ENCODE measurements around the gene MYPN. TPM values are rescaled to one million over a fixed set of nuclear protein-coding genes. Genes with fewer than 3 reads are reported as not detected.
"Not testable (repeated sequence)": the region's sequence is repeated elsewhere in the genome, so short reads cannot be mapped to it uniquely, and the experiment has no call there.

The MYPN gene
- total and polyA plus RNA-seq, 3 donors from 2014 or later = 1.5 to 2.3 (median 1.8) TPM

GRCh38 chr10:68237173-68237572, 127.9 kb downstream of the MYPN start:
- WGBS, 2 donors = 90 to 97% methylated on average over 3 of the region's 3 CpGs
- intact Hi-C loops (cut with DNase I; ENCODE audit: low total_unique reads) = no loop called here
- no peak for TF ChIP-seq POLR2A (IDR thresholded peaks at IDR 0.05)
- TF ChIP-seq CTCF (IDR thresholded peaks at IDR 0.05) = no peak

GRCh38 chr10:68238371-68238770, 129.1 kb downstream of the MYPN start:
- H3K27ac ChIP-seq = no peak overlapping the region
- no peak for DNase-seq
- 93 to 94% methylated on average over 6 of the region's 6 CpGs for WGBS, 2 donors
- no peaks in the 10 kb centered on the region for H3K9me3 ChIP-seq
- H3K4me1 ChIP-seq = no peaks in the 10 kb centered on the region
- H3K4me3 ChIP-seq = no peak overlapping the region
- H3K27me3 ChIP-seq = no peaks in the 10 kb centered on the region
- TF ChIP-seq CTCF (IDR thresholded peaks at IDR 0.05) = no peak
- TF ChIP-seq POLR2A (IDR thresholded peaks at IDR 0.05) = no peak
- intact Hi-C loops (cut with DNase I; ENCODE audit: low total_unique reads) = no loop called here
- H3K36me3 ChIP-seq (ENCODE audit: low read depth, missing control alignments) = no peaks in the 10 kb centered on the region

More at GRCh38 chr10:68237173-68237572, 127.9 kb downstream of the MYPN start:
- no peaks in the 10 kb centered on the region for H3K9me3 ChIP-seq
- H3K4me1 ChIP-seq = no peaks in the 10 kb centered on the region
- H3K36me3 ChIP-seq (ENCODE audit: low read depth, missing control alignments) = no peaks in the 10 kb centered on the region
- H3K27me3 ChIP-seq = no peaks in the 10 kb centered on the region
- H3K4me3 ChIP-seq = no peak overlapping the region
- H3K27ac ChIP-seq = no peak overlapping the region
- no peak for DNase-seq

- no peaks in the 10 kb centered on the region for H3K9me3 ChIP-seq
- intact Hi-C loops (cut with DNase I; ENCODE audit: low total_unique reads) = no loop called here
Measured at GRCh38 chr10:68239069-68239468, 129.8 kb downstream of the MYPN start.

GRCh38 chr10:68239596-68240150, 130.4 kb downstream of the MYPN start:
- H3K4me1 ChIP-seq = no peaks in the 10 kb centered on the region
- no peak overlapping the region for H3K4me3 ChIP-seq
- H3K9me3 ChIP-seq = no peaks in the 10 kb centered on the region
- no peak for TF ChIP-seq POLR2A (IDR thresholded peaks at IDR 0.05)
- TF ChIP-seq CTCF (IDR thresholded peaks at IDR 0.05) = no peak
- 65 to 71% methylated on average over 5 of the region's 5 CpGs for WGBS, 2 donors
- H3K27me3 ChIP-seq = no peaks in the 10 kb centered on the region
- intact Hi-C loops (cut with DNase I; ENCODE audit: low total_unique reads) = no loop called here
- no peaks in the 10 kb centered on the region for H3K36me3 ChIP-seq (ENCODE audit: low read depth, missing control alignments)
- H3K27ac ChIP-seq = no peak overlapping the region
- no peak for DNase-seq

More at GRCh38 chr10:68239069-68239468, 129.8 kb downstream of the MYPN start:
- no peaks in the 10 kb centered on the region for H3K36me3 ChIP-seq (ENCODE audit: low read depth, missing control alignments)
- no peak overlapping the region for H3K4me3 ChIP-seq
- no peak for DNase-seq
- H3K4me1 ChIP-seq = no peaks in the 10 kb centered on the region
- TF ChIP-seq CTCF (IDR thresholded peaks at IDR 0.05) = no peak
- no peak for TF ChIP-seq POLR2A (IDR thresholded peaks at IDR 0.05)
- no peaks in the 10 kb centered on the region for H3K27me3 ChIP-seq
- H3K27ac ChIP-seq = no peak overlapping the region
- WGBS, 2 donors = 84 to 94% methylated on average over 5 of the region's 5 CpGs

GRCh38 chr10:68242051-68242450, 132.8 kb downstream of the MYPN start:
- H3K9me3 ChIP-seq = no peaks in the 10 kb centered on the region
- H3K4me1 ChIP-seq = no peaks in the 10 kb centered on the region
- H3K36me3 ChIP-seq (ENCODE audit: low read depth, missing control alignments) = no peaks in the 10 kb centered on the region
- TF ChIP-seq POLR2A (IDR thresholded peaks at IDR 0.05) (no peak), CTCF (IDR thresholded peaks at IDR 0.05) (no peak)
- WGBS, 2 donors = 91 to 96% methylated on average over 2 of the region's 2 CpGs
- no peak overlapping the region for H3K27ac ChIP-seq
- no peaks in the 10 kb centered on the region for H3K27me3 ChIP-seq
- H3K4me3 ChIP-seq = no peak overlapping the region
- DNase-seq = no peak
- intact Hi-C loops (cut with DNase I; ENCODE audit: low total_unique reads) = no loop called here

- H3K4me3 ChIP-seq; H3K4me1 ChIP-seq; H3K27me3 ChIP-seq; H3K9me3 ChIP-seq; intact Hi-C loops (cut with DNase I; ENCODE audit: low total_unique reads); H3K27ac ChIP-seq; DNase-seq; H3K36me3 ChIP-seq (ENCODE audit: low read depth, missing control alignments): not testable (repeated sequence)
- WGBS, 2 donors = 93 to 97% methylated on average over 7 of the region's 7 CpGs
Measured at GRCh38 chr10:68246397-68246796, 137.1 kb downstream of the MYPN start.
